Measurements from ENCODE around the gene XPR1. TPM values are rescaled to one million over a fixed set of nuclear protein-coding genes. Genes with fewer than 3 reads are reported as not detected.

The XPR1 gene
- total RNA-seq, 1 experiment from 2014 or later = 19.9 TPM

- H3K9me3 ChIP-seq (ENCODE audit: control insufficient read depth in 1 of 2, insufficient read depth in 1 of 2, low read depth in 1 of 2, low read length in 2 of 2) = no peaks in the 10 kb centered on the region
- H3K9me2 ChIP-seq (ENCODE audit: insufficient read depth) = no peaks in the 10 kb centered on the region; the same call in 1 of the 2 replicates
- no peak for DNase-seq (ENCODE audit: low read depth, low spot score)
- H3K4me3 ChIP-seq (replicated peaks in 1 of 2; ENCODE audit: low read depth in 1 of 2, low read length in 2 of 2) = no peak overlapping the region
- no peak overlapping the region for H3K4me2 ChIP-seq (ENCODE audit: low read length)
- no peak overlapping the region for H2AFZ ChIP-seq (ENCODE audit: low read depth, low read length, poor library complexity, severe bottlenecking)
- CTCF ChIA-PET = no interaction called here
- peaks cover 0 to 4% of the 10 kb centered on the region in 2 experiments; a peak in 1 of 4 replicates for H3K4me1 ChIP-seq (ENCODE audit: control insufficient read depth in 1 of 2, insufficient read depth in 2 of 2, low read length in 2 of 2)
- no TSS peak for BruUV-seq (replicated peaks)
- ATAC-seq = no peak
- RAD21 ChIA-PET (ENCODE audit: low non-redundant PET in 1 of 2, low total read pairs in 2 of 2, uncharacterized antibody in 2 of 2, unreplicated experiment in 2 of 2) = no interaction called here
- 0 out of 2 replicates have a peak, but pooled peaks cover 6% of the 10 kb centered on the region for H4K20me1 ChIP-seq (ENCODE audit: insufficient read depth)
- H3K9ac ChIP-seq (ENCODE audit: low read length) = no peak overlapping the region
- TF ChIP-seq JUND (IDR thresholded peaks at IDR 0.05) = no peak
- no peak for TF ChIP-seq SIN3A (IDR thresholded peaks at IDR 0.05; ENCODE audit: low read depth)
- no peak for TF ChIP-seq ZNF274 (IDR thresholded peaks at IDR 0.05; ENCODE audit: low read depth, low read length)
- no peak for TF ChIP-seq TCF7L2 (IDR thresholded peaks at IDR 0.05; ENCODE audit: borderline replicate concordance, extremely low read depth, insufficient read depth, insufficient read length)
- TF ChIP-seq ZBTB33 (IDR thresholded peaks at IDR 0.05; ENCODE audit: extremely low read depth, insufficient replicate concordance, low read length) = no peak
- no peak for TF ChIP-seq ELF1 (IDR thresholded peaks at IDR 0.05; ENCODE audit: borderline replicate concordance, low read depth)
- no peak for TF ChIP-seq EZH2phosphoT487 (IDR thresholded peaks at IDR 0.05; ENCODE audit: borderline replicate concordance)
- no peak for TF ChIP-seq POLR2A (IDR thresholded peaks at IDR 0.05; ENCODE audit: borderline replicate concordance, extremely low read depth, insufficient read depth, insufficient read length)
- no peak for TF ChIP-seq CBX3 (IDR thresholded peaks at IDR 0.05; ENCODE audit: low read depth)
- no peak for TF ChIP-seq CEBPB (IDR thresholded peaks at IDR 0.05; ENCODE audit: low read depth)
- no peak for TF ChIP-seq ATF3 (IDR thresholded peaks at IDR 0.05)
- no peak for TF ChIP-seq CTCF (IDR thresholded peaks at IDR 0.05 in 2 of 3, conservative IDR thresholded peaks at IDR 0.05 in 1 of 3; ENCODE audit: borderline replicate concordance in 1 of 3, insufficient read depth in 1 of 3, low read depth in 2 of 3, low read length in 2 of 3)
- TF ChIP-seq FOSL1 (IDR thresholded peaks at IDR 0.05; ENCODE audit: low read depth) = no peak
- TF ChIP-seq, protein P1, sequence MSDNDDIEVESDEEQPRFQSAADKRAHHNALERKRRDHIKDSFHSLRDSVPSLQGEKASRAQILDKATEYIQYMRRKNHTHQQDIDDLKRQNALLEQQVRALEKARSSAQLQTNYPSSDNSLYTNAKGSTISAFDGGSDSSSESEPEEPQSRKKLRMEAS (IDR thresholded peaks at IDR 0.05) = no peak
- no peak for TF ChIP-seq ZFX (IDR thresholded peaks at IDR 0.05)
- no peak for TF ChIP-seq YY1 (IDR thresholded peaks at IDR 0.05; ENCODE audit: extremely low read depth, insufficient replicate concordance, low read depth, low read length)
- TF ChIP-seq EGR1 (IDR thresholded peaks at IDR 0.05; ENCODE audit: low read depth) = no peak
- no peak overlapping the region for H3K27ac ChIP-seq (ENCODE audit: low read depth, low read length)
- H3K36me3 ChIP-seq (ENCODE audit: control insufficient read depth in 1 of 2, insufficient read depth in 2 of 2, low read length in 2 of 2) = no peaks in the 10 kb centered on the region
- POLR2A ChIA-PET = no interaction called here
- no peaks in the 10 kb centered on the region for H3K79me2 ChIP-seq (ENCODE audit: insufficient read depth, low read length)
- no peaks in the 10 kb centered on the region for H3K27me3 ChIP-seq (ENCODE audit: insufficient read depth, low read length)
- intact Hi-C loops (cut with micrococcal nuclease) = no loop called here
These were observed 161.6 kb downstream of the XPR1 start for GRCh38 chr1:180793451-180793850.

Measured in HCT116 (cell line).